Body of pancreas (tissue), 4 donors: Measurements from ENCODE around the gene TRPV6.

Experiments used
- POLR2A ChIP-seq, 3 donors: fragments of 450-650 bp; IDR thresholded peaks; one replicate each; pipeline ENCODE4 v1.6.1; 2016; ENCODE audit warnings: antibody characterized with exemption in 3 of 3, mild to moderate bottlenecking in 2 of 3
- TF ChIP-seq, protein P1 (sequence below), 7 experiments: fragments of 450-650 bp in 4 of 7; fragments of 200-600 bp in 3 of 7; sonication (generic) in 3 of 7; IDR thresholded peaks; one replicate each; pipeline ENCODE4 v1.5.1; 2016 to 2019; ENCODE audit warnings: antibody characterized with exemption in 7 of 7

DNA sequence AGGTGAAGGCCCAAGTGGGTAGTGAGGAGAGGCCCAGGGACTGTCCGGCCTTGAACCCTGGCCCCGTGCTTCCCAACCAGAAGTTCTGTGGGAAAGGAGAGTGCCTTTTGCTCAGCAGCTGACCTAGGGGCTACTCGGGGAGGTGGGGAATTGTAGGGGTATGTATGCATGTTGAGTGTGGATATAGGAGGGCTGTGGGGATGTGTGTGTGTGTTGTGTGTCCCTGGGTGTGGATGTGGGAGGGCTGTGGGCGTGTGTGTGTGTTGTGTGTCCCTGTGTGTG is 18.5 kb downstream of the TRPV6 start:
- TF ChIP-seq, protein P1, sequence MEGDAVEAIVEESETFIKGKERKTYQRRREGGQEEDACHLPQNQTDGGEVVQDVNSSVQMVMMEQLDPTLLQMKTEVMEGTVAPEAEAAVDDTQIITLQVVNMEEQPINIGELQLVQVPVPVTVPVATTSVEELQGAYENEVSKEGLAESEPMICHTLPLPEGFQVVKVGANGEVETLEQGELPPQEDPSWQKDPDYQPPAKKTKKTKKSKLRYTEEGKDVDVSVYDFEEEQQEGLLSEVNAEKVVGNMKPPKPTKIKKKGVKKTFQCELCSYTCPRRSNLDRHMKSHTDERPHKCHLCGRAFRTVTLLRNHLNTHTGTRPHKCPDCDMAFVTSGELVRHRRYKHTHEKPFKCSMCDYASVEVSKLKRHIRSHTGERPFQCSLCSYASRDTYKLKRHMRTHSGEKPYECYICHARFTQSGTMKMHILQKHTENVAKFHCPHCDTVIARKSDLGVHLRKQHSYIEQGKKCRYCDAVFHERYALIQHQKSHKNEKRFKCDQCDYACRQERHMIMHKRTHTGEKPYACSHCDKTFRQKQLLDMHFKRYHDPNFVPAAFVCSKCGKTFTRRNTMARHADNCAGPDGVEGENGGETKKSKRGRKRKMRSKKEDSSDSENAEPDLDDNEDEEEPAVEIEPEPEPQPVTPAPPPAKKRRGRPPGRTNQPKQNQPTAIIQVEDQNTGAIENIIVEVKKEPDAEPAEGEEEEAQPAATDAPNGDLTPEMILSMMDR (IDR thresholded peaks at IDR 0.05) = no peak
- TF ChIP-seq POLR2A (IDR thresholded peaks at IDR 0.05) = no peak
